Measurements from ENCODE around the gene PSMA8. TPM values are rescaled to one million over a fixed set of nuclear protein-coding genes. Genes with fewer than 3 reads are reported as not detected.

Gene PSMA8
- not detected in 2 replicates for polyA plus RNA-seq (2011; rRNA removed)
- polyA minus RNA-seq (2011; rRNA and poly(A)+ RNA removed): not detected in 2 replicates

GRCh38 chr18:26133652-26134051 lies at the start of gene PSMA8:
TSS of gene PSMA8 (plus strand) at chr18:26133869. CDS start at chr18:26133966, 97 bp downstream.
- Histone ChIP-seq H3K4me3 (ENCODE audit: low read depth, low read length) (no peak within 1 kb of the TSS), H3K27me3 (ENCODE audit: control insufficient read depth, insufficient read depth, low read length) (no peaks in the 10 kb centered on the region), H3K36me3 (ENCODE audit: control insufficient read depth, insufficient read depth, low read length) (no peaks in the 10 kb centered on the region)
- TF ChIP-seq CTCF (IDR thresholded peaks at IDR 0.05; ENCODE audit: insufficient read depth, low read depth, low read length): no peak
- POLR2A ChIA-PET: no interaction called here
- CTCF ChIA-PET: no interaction called here
- DNase-seq (ENCODE audit: low read depth): no peak

- Histone ChIP-seq H3K4me3 (ENCODE audit: low read depth, low read length) (no peak overlapping the region), H3K27me3 (ENCODE audit: control insufficient read depth, insufficient read depth, low read length) (no peaks in the 10 kb centered on the region), H3K36me3 (ENCODE audit: control insufficient read depth, insufficient read depth, low read length) (0 out of 2 replicates have a peak, but pooled peaks cover 1% of the 10 kb centered on the region)
- TF ChIP-seq CTCF (IDR thresholded peaks at IDR 0.05; ENCODE audit: insufficient read depth, low read depth, low read length): no peak
- ChIA-PET CTCF (no interaction called here), POLR2A (no interaction called here)
- DNase-seq (ENCODE audit: low read depth): no peak
Measured at GRCh38 chr18:26085056-26085455, 48.6 kb upstream of the PSMA8 start.

GRCh38 chr18:26086959-26087358 lies 46.7 kb upstream of the PSMA8 start:
- no peak for TF ChIP-seq CTCF (IDR thresholded peaks at IDR 0.05; ENCODE audit: insufficient read depth, low read depth, low read length)
- Histone ChIP-seq H3K36me3 (ENCODE audit: control insufficient read depth, insufficient read depth, low read length) (0 out of 2 replicates have a peak, but pooled peaks cover 1% of the 10 kb centered on the region), H3K27me3 (ENCODE audit: control insufficient read depth, insufficient read depth, low read length) (no peaks in the 10 kb centered on the region), H3K4me3 (ENCODE audit: low read depth, low read length) (no peak overlapping the region)
- no peak for DNase-seq (ENCODE audit: low read depth)
- CTCF ChIA-PET: interaction anchor here (0.6 kb wide), 1 partner anchor 246 kb away, joined by 3 read pairs; no protein-coding TSS in a partner anchor
- POLR2A ChIA-PET: no interaction called here

- ChIA-PET CTCF (no interaction called here), POLR2A (no interaction called here)
- H3K4me3 ChIP-seq (ENCODE audit: low read depth, low read length): peak overlapping the region; percentile 79
- 0 out of 2 replicates have a peak, but pooled peaks cover 1% of the 10 kb centered on the region for H3K36me3 ChIP-seq (ENCODE audit: control insufficient read depth, insufficient read depth, low read length)
- no peaks in the 10 kb centered on the region for H3K27me3 ChIP-seq (ENCODE audit: control insufficient read depth, insufficient read depth, low read length)
- no peak for TF ChIP-seq CTCF (IDR thresholded peaks at IDR 0.05; ENCODE audit: insufficient read depth, low read depth, low read length)
- DNase-seq (ENCODE audit: low read depth): no peak
Measured at GRCh38 chr18:26088487-26088886, 45.2 kb upstream of the PSMA8 start.

GRCh38 chr18:26089293-26090129 lies 44.2 kb upstream of the PSMA8 start:
- H3K27me3 ChIP-seq (ENCODE audit: control insufficient read depth, insufficient read depth, low read length): no peaks in the 10 kb centered on the region
- no peak for DNase-seq (ENCODE audit: low read depth)
- peak overlapping the region; percentile 79 for H3K4me3 ChIP-seq (ENCODE audit: low read depth, low read length)
- H3K36me3 ChIP-seq (ENCODE audit: control insufficient read depth, insufficient read depth, low read length): 0 out of 2 replicates have a peak, but pooled peaks cover 1% of the 10 kb centered on the region
- ChIA-PET CTCF (no interaction called here), POLR2A (no interaction called here)
- TF ChIP-seq CTCF (IDR thresholded peaks at IDR 0.05; ENCODE audit: insufficient read depth, low read depth, low read length): no peak

Measured in BJ (cell line).